Caco-2 (cell line): ENCODE results near the gene OARD1. TPM values are rescaled to one million over a fixed set of nuclear protein-coding genes. Genes with fewer than 3 reads are reported as not detected.
A peak's percentile ranks its signal among the peaks of the same experiment; 100 is the strongest.

Experiments
- BruUV-seq: library from RNA; stranded (reverse); fragments of 400-500 nt; replicated peaks from 2 replicates; lab custom pipeline; 2021; lab: Mats Ljungman, UMichigan
- CTCF ChIA-PET: fragments of 300-600 bp; sonication (Branson Sonifier 250); formaldehyde crosslinking; loops from one replicate; lab custom pipeline; 2022; ENCODE audit warnings: antibody characterized with exemption; lab: Charles Lee
- POLR2A ChIA-PET: fragments of 300-600 bp; sonication (Branson Sonifier 250); formaldehyde crosslinking; loops from one replicate; lab custom pipeline; 2022; ENCODE audit warnings: antibody characterized with exemption; lab: Charles Lee
- DNase-seq, 2 experiments: peaks; one replicate each; pipeline versions ENCODE4 v3.0.0 to v3.0.0-alpha.2; 2020 to 2022
- H3K27me3 ChIP-seq: replicated peaks from 2 replicates; pipeline ENCODE4 v1.6.0; 2011; ENCODE audit warnings: low read length; ENCODE audit not compliant: control insufficient read depth, insufficient read depth
- H3K36me3 ChIP-seq: 2 replicates; pipeline ENCODE4 v1.5.1; 2011; ENCODE audit warnings: low read length; ENCODE audit not compliant: control insufficient read depth, insufficient read depth
- H3K4me1 ChIP-seq: fragments of 250-450 bp; sonication (Bioruptor Pico); 2 replicates; pipeline ENCODE4 v1.5.1; 2020; ENCODE audit warnings: mild to moderate bottlenecking
- H3K4me3 ChIP-seq: 2 replicates; pipeline ENCODE4 v1.5.1; 2011; ENCODE audit warnings: low read depth, mild to moderate bottlenecking, control low read depth, low read length
- H3K9me3 ChIP-seq: fragments of 250-450 bp; sonication (Bioruptor Pico); 2 replicates; pipeline ENCODE4 v1.5.1; 2020; ENCODE audit warnings: mild to moderate bottlenecking, moderate library complexity
- H3K27ac Mint-ChIP-seq: one replicate; pipeline ENCODE4 v1.8.0; 2022; ENCODE audit warnings: mixed read lengths; ENCODE audit not compliant: unreplicated experiment
- H3K27me3 Mint-ChIP-seq: one replicate; pipeline ENCODE4 v1.8.0; 2022; ENCODE audit warnings: mixed read lengths; ENCODE audit not compliant: insufficient read depth, unreplicated experiment
- H3K36me3 Mint-ChIP-seq: one replicate; pipeline ENCODE4 v1.8.0; 2022; ENCODE audit warnings: mild to moderate bottlenecking, mixed read lengths; ENCODE audit not compliant: insufficient read depth, unreplicated experiment
- H3K4me1 Mint-ChIP-seq: one replicate; pipeline ENCODE4 v1.8.0; 2022; ENCODE audit warnings: low read depth, mixed read lengths; ENCODE audit not compliant: unreplicated experiment
- H3K4me3 Mint-ChIP-seq: one replicate; pipeline ENCODE4 v1.8.0; 2022; ENCODE audit warnings: mild to moderate bottlenecking, moderate library complexity, mixed read lengths; ENCODE audit not compliant: unreplicated experiment
- H3K9me3 Mint-ChIP-seq: one replicate; pipeline ENCODE4 v1.8.0; 2022; ENCODE audit warnings: mixed read lengths; ENCODE audit not compliant: unreplicated experiment
- CTCF ChIP-seq, 2 experiments: fragments of 200-600 bp in 1 of 2; IDR thresholded peaks; 1 replicate in 1 of 2; 2 replicates in 1 of 2; pipeline versions ENCODE4 v1.5.1 to v1.8.0; 2011 to 2022; ENCODE audit warnings: antibody characterized with exemption in 1 of 2, control low read depth in 1 of 2, inconsistent platforms in 1 of 2, low read depth in 1 of 2, low read length in 1 of 2, mild to moderate bottlenecking in 1 of 2, moderate library complexity in 1 of 2; ENCODE audit not compliant: insufficient read depth in 1 of 2, severe bottlenecking in 1 of 2, unreplicated experiment in 1 of 2
- intact Hi-C: fragments of 100-400 bp; cut with micrococcal nuclease; formaldehyde crosslinking; loops from one replicate; pipeline ENCODE4 v1.10.0; 2022; ENCODE audit not compliant: unreplicated experiment
- total RNA-seq: library from RNA; stranded (reverse); gene quantifications from 2 replicates; pipeline ENCODE4 v1.2.3, GENCODE V29; 2022

OARD1 gene
- total RNA-seq, 1 experiment from 2014 or later, result 35.5 TPM

GRCh38 chr6:41049955-41050354 is 22.2 kb downstream of the OARD1 start:
- Histone ChIP-seq H3K4me3 (no peak overlapping the region), H3K4me1 (peaks cover 99% of the 10 kb centered on the region), H3K36me3 (no peaks in the 10 kb centered on the region), H3K9me3 (no peaks in the 10 kb centered on the region), H3K27me3 (no peaks in the 10 kb centered on the region)
- ChIA-PET CTCF (no interaction called here), POLR2A (interaction anchor here (0.6 to 1.3 kb wide), 3 partner anchors 9 to 53 kb away, joined by 3 to 4 read pairs (median 4); partner anchors contain the start of genes NFYA and OARD1)
- no TSS peak for BruUV-seq
- H3K9me3 Mint-ChIP-seq, result no peaks in the 10 kb centered on the region
- no peaks in the 10 kb centered on the region for H3K36me3 Mint-ChIP-seq
- H3K27me3 Mint-ChIP-seq, result no peaks in the 10 kb centered on the region
- H3K4me3 Mint-ChIP-seq, result peak overlapping the region; percentile 48
- H3K4me1 Mint-ChIP-seq, result peaks cover 83% of the 10 kb centered on the region
- DNase-seq, result no peak
- H3K27ac Mint-ChIP-seq, result peak overlapping the region; percentile 64
- intact Hi-C loops, result loop anchor here (1.0 kb wide), 2 partner anchors 10 to 15 kb away; no protein-coding TSS in a partner anchor
- no peak for TF ChIP-seq CTCF (IDR thresholded peaks at IDR 0.05; ENCODE audit: insufficient read depth in 1 of 2, low read depth in 1 of 2, low read length in 1 of 2, severe bottlenecking in 1 of 2, unreplicated experiment in 1 of 2)

- ChIA-PET CTCF (interaction anchor here (1.2 kb wide), 1 partner anchor 9 kb away, joined by 3 read pairs; no protein-coding TSS in a partner anchor), POLR2A (interaction anchor here (0.6 to 1.3 kb wide), 2 partner anchors 9 to 23 kb away, joined by 3 to 4 read pairs; partner anchors contain the start of genes NFYA and OARD1)
- H3K9me3 ChIP-seq, result no peaks in the 10 kb centered on the region
- Mint-ChIP-seq H3K9me3 (no peaks in the 10 kb centered on the region), H3K36me3 (no peaks in the 10 kb centered on the region), H3K4me3 (peak overlapping the region; percentile 48), H3K27me3 (no peaks in the 10 kb centered on the region), H3K27ac (peak overlapping the region; percentile 64), H3K4me1 (peaks cover 80% of the 10 kb centered on the region)
- no peaks in the 10 kb centered on the region for H3K27me3 ChIP-seq
- DNase-seq, result peak; percentile 69 to 85
- no peak overlapping the region for H3K4me3 ChIP-seq
- intact Hi-C loops, result loop anchor here (1.0 kb wide), 2 partner anchors 9 to 16 kb away; no protein-coding TSS in a partner anchor
- no TSS peak for BruUV-seq
- H3K36me3 ChIP-seq, result no peaks in the 10 kb centered on the region
- peaks cover 96% of the 10 kb centered on the region for H3K4me1 ChIP-seq
- TF ChIP-seq CTCF (IDR thresholded peaks at IDR 0.05; ENCODE audit: insufficient read depth in 1 of 2, low read depth in 1 of 2, low read length in 1 of 2, severe bottlenecking in 1 of 2, unreplicated experiment in 1 of 2), result no peak
Measured at GRCh38 chr6:41049521-41049920, 22.6 kb downstream of the OARD1 start.

GRCh38 chr6:41047745-41048732 is 24.1 kb downstream of the OARD1 start:
- H3K27me3 Mint-ChIP-seq, result no peaks in the 10 kb centered on the region
- peak overlapping the region; percentile 64 for H3K27ac Mint-ChIP-seq
- peaks cover 75% of the 10 kb centered on the region for H3K4me1 Mint-ChIP-seq
- H3K36me3 Mint-ChIP-seq, result no peaks in the 10 kb centered on the region
- H3K4me3 Mint-ChIP-seq, result no peak overlapping the region
- no TSS peak for BruUV-seq
- POLR2A ChIA-PET, result no interaction called here
- TF ChIP-seq CTCF (IDR thresholded peaks at IDR 0.05; ENCODE audit: insufficient read depth in 1 of 2, low read depth in 1 of 2, low read length in 1 of 2, severe bottlenecking in 1 of 2, unreplicated experiment in 1 of 2), result no peak
- intact Hi-C loops, result no loop called here
- H3K4me3 ChIP-seq, result no peak overlapping the region
- CTCF ChIA-PET, result interaction anchor here (1.1 to 1.2 kb wide), 2 partner anchors 8 to 10 kb away, joined by 3 read pairs; no protein-coding TSS in a partner anchor
- H3K9me3 Mint-ChIP-seq, result no peaks in the 10 kb centered on the region
- no peaks in the 10 kb centered on the region for H3K27me3 ChIP-seq
- no peak for DNase-seq
- no peaks in the 10 kb centered on the region for H3K9me3 ChIP-seq
- no peaks in the 10 kb centered on the region for H3K36me3 ChIP-seq
- H3K4me1 ChIP-seq, result peaks cover 83% of the 10 kb centered on the region
